ENCODE data around the gene NRG2.

The NRG2 gene

GRCh38 chr5:139852696-139853095, 190.4 kb downstream of the NRG2 start:
- no peak for DNase-seq

- no peak for DNase-seq
Observed at GRCh38 chr5:139851558-139851957, 191.5 kb downstream of the NRG2 start.

- DNase-seq: no peak
Observed at GRCh38 chr5:139850423-139851016, 192.6 kb downstream of the NRG2 start.

- no peak for DNase-seq
Observed at GRCh38 chr5:139849942-139850341, 193.2 kb downstream of the NRG2 start.

- DNase-seq: no peak
Observed at GRCh38 chr5:139849501-139849900, 193.6 kb downstream of the NRG2 start.

- DNase-seq: no peak
Observed at GRCh38 chr5:139848508-139849100, 194.5 kb downstream of the NRG2 start.

GRCh38 chr5:139847790-139848507, 195.2 kb downstream of the NRG2 start:
- peak; percentile 61 for DNase-seq

- no peak for DNase-seq
Observed at GRCh38 chr5:139847091-139847490, 196.0 kb downstream of the NRG2 start.

GRCh38 chr5:139845846-139846681, 197.0 kb downstream of the NRG2 start:
- DNase-seq: no peak

GRCh38 chr5:139844472-139845145, 198.5 kb downstream of the NRG2 start:
- no peak for DNase-seq

- no peak for DNase-seq
Observed at GRCh38 chr5:139843991-139844390, 199.1 kb downstream of the NRG2 start.

GRCh38 chr5:139842321-139842720, 200.8 kb downstream of the NRG2 start:
- no peak for DNase-seq

- no peak for DNase-seq
Observed at GRCh38 chr5:139841549-139841948, 201.6 kb downstream of the NRG2 start.

GRCh38 chr5:139839918-139840317, 203.2 kb downstream of the NRG2 start:
- DNase-seq: no peak

- no peak for DNase-seq
Observed at GRCh38 chr5:139839232-139839815, 203.8 kb downstream of the NRG2 start.

GRCh38 chr5:139838381-139839197, 204.5 kb downstream of the NRG2 start:
- DNase-seq: no peak

GRCh38 chr5:139837711-139838380, 205.3 kb downstream of the NRG2 start:
- no peak for DNase-seq

- DNase-seq: no peak
Observed at GRCh38 chr5:139836469-139837208, 206.5 kb downstream of the NRG2 start.

GRCh38 chr5:139835656-139836055, 207.4 kb downstream of the NRG2 start:
- no peak for DNase-seq

- DNase-seq: no peak
Observed at GRCh38 chr5:139833525-139833924, 209.6 kb downstream of the NRG2 start.
